BE2C (cell line): ENCODE measurements around the gene ADPRM.

ENCODE experiments used
- DNase-seq: peaks from one replicate; pipeline ENCODE4 v3.0.0-alpha.2; 2020
- H3K27me3 ChIP-seq: fragments of 250-450 bp; sonication (Bioruptor Pico); 2 replicates; pipeline ENCODE4 v1.5.1; 2020; ENCODE audit warnings: mild to moderate bottlenecking
- H3K36me3 ChIP-seq: fragments of 250-450 bp; sonication (Bioruptor Pico); 2 replicates; pipeline ENCODE4 v1.5.1; 2020; ENCODE audit warnings: mild to moderate bottlenecking
- H3K4me1 ChIP-seq: fragments of 250-450 bp; sonication (Bioruptor Pico); 2 replicates; pipeline ENCODE4 v1.5.1; 2020
- H3K4me3 ChIP-seq: 2 replicates; pipeline ENCODE4 v1.5.1; 2011; ENCODE audit warnings: low read depth, low read length
- H3K9me3 ChIP-seq: fragments of 250-450 bp; sonication (Bioruptor Pico); 2 replicates; pipeline ENCODE4 v1.5.1; 2020
- TF ChIP-seq, protein P1 (sequence below): IDR thresholded peaks from 2 replicates; pipeline ENCODE4 v1.5.1; 2012; ENCODE audit warnings: mild to moderate bottlenecking, low read depth, low read length

Gene ADPRM

DNA sequence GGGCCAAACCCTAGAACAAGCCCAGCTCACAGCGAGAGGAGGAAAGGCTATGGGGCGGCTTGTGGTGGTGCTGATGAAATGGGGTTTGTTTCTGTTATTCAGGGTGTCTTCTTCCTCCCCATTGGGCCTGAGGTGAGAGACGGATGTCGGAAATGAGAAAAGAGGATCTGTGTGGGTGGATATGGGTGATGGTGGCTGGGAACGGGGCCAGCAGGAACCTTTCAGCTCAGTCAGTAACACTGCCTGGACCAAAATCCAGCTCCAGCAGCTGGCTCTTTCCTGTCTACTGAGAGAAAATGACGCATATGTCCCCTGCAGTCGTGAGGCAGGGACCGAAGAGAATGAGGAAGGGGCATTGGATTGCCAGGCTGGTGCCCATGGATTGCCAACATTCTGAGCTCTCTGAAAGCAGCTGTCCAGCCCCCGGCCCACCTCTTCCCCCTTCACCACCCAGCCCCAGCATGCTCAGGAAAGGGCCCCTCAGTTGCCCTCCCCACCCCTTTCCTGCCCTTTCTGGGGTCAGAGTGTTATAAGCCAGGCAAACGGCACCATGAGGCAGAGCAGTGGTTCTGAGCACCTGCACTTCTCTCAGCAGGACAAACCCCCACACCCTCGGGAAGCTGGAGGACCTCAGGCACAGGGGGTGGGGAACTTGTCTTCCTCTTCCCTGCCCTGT lies 44.3 kb upstream of the ADPRM start:
- TF ChIP-seq, protein P1, sequence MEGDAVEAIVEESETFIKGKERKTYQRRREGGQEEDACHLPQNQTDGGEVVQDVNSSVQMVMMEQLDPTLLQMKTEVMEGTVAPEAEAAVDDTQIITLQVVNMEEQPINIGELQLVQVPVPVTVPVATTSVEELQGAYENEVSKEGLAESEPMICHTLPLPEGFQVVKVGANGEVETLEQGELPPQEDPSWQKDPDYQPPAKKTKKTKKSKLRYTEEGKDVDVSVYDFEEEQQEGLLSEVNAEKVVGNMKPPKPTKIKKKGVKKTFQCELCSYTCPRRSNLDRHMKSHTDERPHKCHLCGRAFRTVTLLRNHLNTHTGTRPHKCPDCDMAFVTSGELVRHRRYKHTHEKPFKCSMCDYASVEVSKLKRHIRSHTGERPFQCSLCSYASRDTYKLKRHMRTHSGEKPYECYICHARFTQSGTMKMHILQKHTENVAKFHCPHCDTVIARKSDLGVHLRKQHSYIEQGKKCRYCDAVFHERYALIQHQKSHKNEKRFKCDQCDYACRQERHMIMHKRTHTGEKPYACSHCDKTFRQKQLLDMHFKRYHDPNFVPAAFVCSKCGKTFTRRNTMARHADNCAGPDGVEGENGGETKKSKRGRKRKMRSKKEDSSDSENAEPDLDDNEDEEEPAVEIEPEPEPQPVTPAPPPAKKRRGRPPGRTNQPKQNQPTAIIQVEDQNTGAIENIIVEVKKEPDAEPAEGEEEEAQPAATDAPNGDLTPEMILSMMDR: no peak
- DNase-seq: no peak
- Histone ChIP-seq H3K36me3 (no peaks in the 10 kb centered on the region), H3K9me3 (no peaks in the 10 kb centered on the region), H3K4me1 (no peaks in the 10 kb centered on the region), H3K27me3 (no peaks in the 10 kb centered on the region), H3K4me3 (no peak overlapping the region)

- DNase-seq: no peak
- no peaks in the 10 kb centered on the region for H3K36me3 ChIP-seq
- H3K27me3 ChIP-seq: no peaks in the 10 kb centered on the region
These were observed 43.4 kb upstream of the ADPRM start for GRCh38 chr17:10653987-10654386.

GRCh38 chr17:10657148-10657547 lies 40.2 kb upstream of the ADPRM start, which contains the start of gene MYH3:
Gene MYH3, minus strand, starts transcription at chr17:10657309. Its CDS starts 2,245 bp downstream, at chr17:10655064.
- Histone ChIP-seq H3K27me3 (no peaks in the 10 kb centered on the region), H3K4me3 (no peak within 1 kb of the TSS), H3K36me3 (no peaks in the 10 kb centered on the region), H3K9me3 (no peaks in the 10 kb centered on the region), H3K4me1 (no peaks in the 10 kb centered on the region)
- no peak for DNase-seq
- TF ChIP-seq, protein P1: no peak

More at GRCh38 chr17:10653987-10654386, 43.4 kb upstream of the ADPRM start:
- no peaks in the 10 kb centered on the region for H3K4me1 ChIP-seq
- H3K4me3 ChIP-seq: no peak overlapping the region
- no peaks in the 10 kb centered on the region for H3K9me3 ChIP-seq
- TF ChIP-seq, protein P1: no peak

- Histone ChIP-seq H3K36me3 (no peaks in the 10 kb centered on the region), H3K4me1 (no peaks in the 10 kb centered on the region), H3K27me3 (no peaks in the 10 kb centered on the region), H3K4me3 (no peak overlapping the region), H3K9me3 (no peaks in the 10 kb centered on the region)
- TF ChIP-seq, protein P1: no peak
- DNase-seq: no peak
These were observed 39.5 kb upstream of the ADPRM start for GRCh38 chr17:10657879-10658278.

GRCh38 chr17:10661437-10661836 lies 36.0 kb upstream of the ADPRM start:
- Histone ChIP-seq H3K9me3 (no peaks in the 10 kb centered on the region), H3K36me3 (no peaks in the 10 kb centered on the region), H3K4me3 (no peak overlapping the region), H3K4me1 (no peaks in the 10 kb centered on the region), H3K27me3 (no peaks in the 10 kb centered on the region)
- TF ChIP-seq, protein P1: no peak
- DNase-seq: no peak

- H3K27me3 ChIP-seq: no peaks in the 10 kb centered on the region
- no peaks in the 10 kb centered on the region for H3K4me1 ChIP-seq
- H3K36me3 ChIP-seq: no peaks in the 10 kb centered on the region
- no peaks in the 10 kb centered on the region for H3K9me3 ChIP-seq
- no peak overlapping the region for H3K4me3 ChIP-seq
- DNase-seq: no peak
- TF ChIP-seq, protein P1: no peak
These were observed 34.2 kb upstream of the ADPRM start for GRCh38 chr17:10663231-10663630.
